C4-2B (cell line): ENCODE results near the gene HS3ST2.

Experiments
- H3K27ac ChIP-seq: fragments of 450-650 bp; 2 replicates; pipeline ENCODE4 v1.5.1; 2017
- ZFX ChIP-seq: fragments of 450-650 bp; IDR thresholded peaks from 2 replicates; pipeline ENCODE4 v1.6.1; 2017
- TF ChIP-seq, protein P1 (sequence below): fragments of 450-650 bp; conservative IDR thresholded peaks from 2 replicates; pipeline ENCODE4 v1.5.1; 2017; ENCODE audit warnings: mild to moderate bottlenecking

HS3ST2 gene

DNA sequence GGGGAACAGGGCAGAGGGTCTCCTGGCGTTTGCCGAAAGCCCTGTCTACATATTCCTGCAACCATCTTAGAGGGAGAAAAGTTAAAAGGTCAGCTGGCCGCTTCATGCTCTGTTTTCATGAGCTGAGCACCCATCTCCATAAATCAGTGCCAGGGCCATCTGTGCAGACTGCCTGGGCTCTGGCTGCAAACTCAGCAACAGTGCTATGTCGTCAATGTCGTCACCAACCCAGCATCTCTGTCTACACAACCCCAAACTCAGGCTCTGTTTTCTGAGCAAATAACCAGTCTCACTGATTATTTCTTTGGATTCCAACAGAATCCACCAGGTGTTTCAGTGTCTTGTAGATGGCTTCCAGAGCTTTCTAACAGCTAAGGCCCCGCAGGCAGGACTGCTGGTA lies 65.0 kb downstream of the HS3ST2 start:
- TF ChIP-seq ZFX: no peak
- TF ChIP-seq, protein P1, sequence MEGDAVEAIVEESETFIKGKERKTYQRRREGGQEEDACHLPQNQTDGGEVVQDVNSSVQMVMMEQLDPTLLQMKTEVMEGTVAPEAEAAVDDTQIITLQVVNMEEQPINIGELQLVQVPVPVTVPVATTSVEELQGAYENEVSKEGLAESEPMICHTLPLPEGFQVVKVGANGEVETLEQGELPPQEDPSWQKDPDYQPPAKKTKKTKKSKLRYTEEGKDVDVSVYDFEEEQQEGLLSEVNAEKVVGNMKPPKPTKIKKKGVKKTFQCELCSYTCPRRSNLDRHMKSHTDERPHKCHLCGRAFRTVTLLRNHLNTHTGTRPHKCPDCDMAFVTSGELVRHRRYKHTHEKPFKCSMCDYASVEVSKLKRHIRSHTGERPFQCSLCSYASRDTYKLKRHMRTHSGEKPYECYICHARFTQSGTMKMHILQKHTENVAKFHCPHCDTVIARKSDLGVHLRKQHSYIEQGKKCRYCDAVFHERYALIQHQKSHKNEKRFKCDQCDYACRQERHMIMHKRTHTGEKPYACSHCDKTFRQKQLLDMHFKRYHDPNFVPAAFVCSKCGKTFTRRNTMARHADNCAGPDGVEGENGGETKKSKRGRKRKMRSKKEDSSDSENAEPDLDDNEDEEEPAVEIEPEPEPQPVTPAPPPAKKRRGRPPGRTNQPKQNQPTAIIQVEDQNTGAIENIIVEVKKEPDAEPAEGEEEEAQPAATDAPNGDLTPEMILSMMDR: no peak
- H3K27ac ChIP-seq: no peak overlapping the region

DNA sequence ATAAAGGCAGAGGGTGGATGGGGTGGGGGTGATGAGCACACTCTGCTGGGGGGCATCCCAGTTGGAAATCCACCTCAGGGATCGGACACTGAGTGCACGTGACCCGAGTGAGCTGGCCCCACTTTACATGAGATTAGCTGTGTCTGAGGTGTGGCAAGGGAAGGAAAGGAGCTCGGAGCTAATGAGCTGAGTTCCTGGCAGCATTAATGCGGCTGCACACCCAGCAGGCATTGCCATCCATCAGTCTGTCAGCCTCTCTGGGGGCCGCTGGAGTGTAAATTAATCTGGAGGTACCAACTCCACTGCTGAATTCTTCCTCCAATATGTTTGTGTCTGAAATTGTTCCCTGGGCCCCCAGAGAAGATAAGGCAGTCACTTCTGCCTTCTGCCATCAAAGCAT lies 65.5 kb downstream of the HS3ST2 start:
- TF ChIP-seq, protein P1: no peak
- no peak for TF ChIP-seq ZFX
- H3K27ac ChIP-seq: no peak overlapping the region

DNA sequence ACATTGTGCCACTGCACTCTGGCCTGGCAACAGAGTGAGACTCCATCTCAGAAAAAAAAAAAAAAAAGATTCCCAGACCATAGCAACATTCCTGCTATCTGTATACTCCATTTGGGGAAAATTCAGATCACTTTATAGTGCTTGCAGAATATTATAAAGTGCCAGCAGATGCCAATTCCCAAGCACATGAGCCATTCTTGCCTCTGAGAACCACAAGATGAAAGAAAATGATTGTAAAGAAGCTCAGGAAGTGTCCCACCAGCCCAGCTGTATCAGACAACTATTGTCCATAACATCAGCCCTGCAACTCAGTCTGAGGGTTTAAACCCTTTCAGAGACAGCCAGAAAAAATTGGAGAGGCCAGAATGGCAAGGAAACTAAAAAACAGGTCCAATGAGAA lies 69.0 kb downstream of the HS3ST2 start:
- H3K27ac ChIP-seq: no peak overlapping the region
- TF ChIP-seq, protein P1: no peak
- TF ChIP-seq ZFX: no peak

DNA sequence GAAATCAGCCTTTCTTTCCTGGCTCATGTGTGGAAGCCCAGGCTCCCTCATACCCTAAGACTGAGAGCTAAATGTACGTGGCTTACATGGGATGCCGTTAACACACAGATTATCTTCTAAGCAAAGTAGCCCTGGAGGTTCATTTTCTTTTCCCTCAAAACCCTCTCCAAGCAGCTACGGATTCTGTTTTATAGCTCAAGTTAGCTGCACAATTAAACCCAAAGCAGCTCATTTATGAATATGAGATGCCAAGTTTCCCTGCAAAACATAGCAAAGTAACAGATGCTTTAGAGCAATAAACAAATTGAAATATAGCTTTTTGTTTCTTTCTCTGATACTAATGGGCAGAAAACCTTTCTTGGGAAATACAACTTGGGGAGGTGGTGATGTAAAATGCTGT lies 72.0 kb downstream of the HS3ST2 start:
- H3K27ac ChIP-seq: no peak overlapping the region
- TF ChIP-seq ZFX: no peak
- TF ChIP-seq, protein P1: no peak

DNA sequence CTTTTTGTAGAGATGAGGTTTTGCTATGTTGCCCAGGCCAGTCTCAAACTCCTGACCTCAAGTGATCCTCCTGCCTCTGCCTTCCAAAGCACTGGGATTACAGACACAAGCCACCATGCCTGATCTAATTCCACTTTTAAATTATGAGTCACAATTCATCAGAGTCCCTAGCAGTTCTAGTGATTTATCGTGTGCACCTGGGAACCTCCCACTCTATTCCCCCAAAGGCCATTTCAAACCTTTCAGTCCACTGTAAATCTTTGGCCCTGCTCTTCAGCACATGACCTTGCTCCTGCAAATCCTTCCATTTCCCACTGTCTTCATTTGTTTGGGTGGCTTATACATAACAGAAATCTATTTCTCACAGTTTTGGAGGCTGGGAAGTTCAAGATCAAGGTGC lies 73.0 kb downstream of the HS3ST2 start:
- no peak overlapping the region for H3K27ac ChIP-seq
- TF ChIP-seq ZFX: no peak
- TF ChIP-seq, protein P1: no peak

DNA sequence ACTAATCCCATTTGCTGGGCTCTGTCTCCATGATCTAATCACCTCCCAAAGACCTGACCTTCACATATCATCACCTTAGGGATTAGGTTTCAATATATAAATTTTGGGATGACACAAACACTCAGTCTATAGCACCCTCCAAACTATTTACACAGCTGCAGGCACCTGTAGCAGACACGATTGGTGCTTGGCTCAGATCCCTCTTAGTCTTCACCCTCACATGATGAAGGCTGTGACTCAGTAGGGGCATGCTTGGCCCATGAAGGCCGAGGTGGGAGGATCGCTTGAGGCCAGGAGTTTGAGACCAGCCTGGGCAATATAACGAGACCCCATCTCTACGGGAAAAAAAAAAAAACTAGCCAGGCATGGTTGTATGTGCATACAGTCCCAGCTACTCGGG lies 73.5 kb downstream of the HS3ST2 start:
- no peak for TF ChIP-seq ZFX
- TF ChIP-seq, protein P1: no peak
- no peak overlapping the region for H3K27ac ChIP-seq

DNA sequence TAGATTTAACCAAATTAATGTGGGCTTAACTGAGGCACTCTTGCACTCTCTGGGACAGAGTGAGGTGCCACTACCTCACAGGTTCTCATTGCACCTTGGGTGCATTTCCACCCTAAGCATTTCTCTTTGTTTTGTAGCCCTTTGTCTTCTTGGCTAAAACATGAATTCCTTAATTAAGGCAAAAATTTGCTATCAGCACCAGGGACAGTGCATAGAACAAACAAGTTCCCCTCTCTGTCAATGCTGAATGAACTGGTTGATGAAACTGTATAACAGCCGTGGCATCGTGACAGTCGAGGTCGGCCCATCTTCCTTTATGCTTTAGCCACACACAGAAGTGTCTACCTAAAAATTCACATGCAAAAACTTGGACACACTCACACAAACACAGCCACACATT lies 74.8 kb downstream of the HS3ST2 start:
- TF ChIP-seq, protein P1: no peak
- no peak for TF ChIP-seq ZFX
- no peak overlapping the region for H3K27ac ChIP-seq
